ENCODE measurements around the gene SPEF2.

SPEF2 gene

DNA sequence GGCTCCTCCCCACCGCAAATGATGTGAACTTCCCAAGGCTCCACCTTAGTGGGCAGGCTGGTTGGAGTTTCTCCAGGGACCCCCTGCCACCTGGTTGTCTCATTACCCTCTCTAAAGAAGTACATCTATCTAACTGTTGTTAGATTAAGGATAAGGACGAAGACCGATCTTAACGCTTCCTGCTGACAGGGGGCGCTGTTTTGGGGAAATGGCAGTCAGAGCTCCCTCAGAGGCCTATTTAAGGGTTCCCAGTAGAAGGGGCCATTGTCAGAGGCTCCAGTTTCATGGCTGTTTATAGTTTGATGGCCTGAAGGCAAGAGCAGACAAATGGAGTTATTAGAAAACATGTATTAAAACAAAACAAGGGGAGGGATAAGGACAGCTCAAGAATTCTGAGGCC is 100.1 kb downstream of the SPEF2 start:
- Histone ChIP-seq H3K9me3 (ENCODE audit: control insufficient read depth, insufficient read depth, low read length) (no peaks in the 10 kb centered on the region), H3K4me1 (ENCODE audit: insufficient read depth, low read length) (no peaks in the 10 kb centered on the region), H3K9ac (ENCODE audit: low read depth, low read length) (no peak overlapping the region), H3K36me3 (ENCODE audit: insufficient read depth, low read length) (no peaks in the 10 kb centered on the region)

DNA sequence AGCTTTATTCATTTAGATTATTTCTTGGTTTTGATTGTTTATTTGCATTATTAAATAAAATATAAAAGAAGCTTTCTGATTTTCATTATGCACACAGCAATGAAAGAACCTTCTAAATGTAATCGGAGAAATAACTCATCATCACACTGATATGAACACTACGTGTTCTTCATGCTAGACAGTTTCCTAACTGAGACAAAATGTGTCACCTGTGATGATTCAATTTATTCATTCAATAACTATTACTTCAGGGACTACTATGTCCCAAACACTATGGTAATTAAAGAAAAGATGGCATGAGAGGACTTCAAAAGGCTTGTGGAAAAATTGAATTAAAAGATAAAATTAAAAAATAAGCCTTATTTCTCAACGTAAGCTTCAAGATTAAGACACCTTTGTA is 118.1 kb downstream of the SPEF2 start:
- Histone ChIP-seq H3K36me3 (ENCODE audit: insufficient read depth, low read length) (no peaks in the 10 kb centered on the region), H3K9ac (ENCODE audit: low read depth, low read length) (no peak overlapping the region), H3K4me1 (ENCODE audit: insufficient read depth, low read length) (no peaks in the 10 kb centered on the region), H3K9me3 (ENCODE audit: control insufficient read depth, insufficient read depth, low read length) (no peaks in the 10 kb centered on the region)

DNA sequence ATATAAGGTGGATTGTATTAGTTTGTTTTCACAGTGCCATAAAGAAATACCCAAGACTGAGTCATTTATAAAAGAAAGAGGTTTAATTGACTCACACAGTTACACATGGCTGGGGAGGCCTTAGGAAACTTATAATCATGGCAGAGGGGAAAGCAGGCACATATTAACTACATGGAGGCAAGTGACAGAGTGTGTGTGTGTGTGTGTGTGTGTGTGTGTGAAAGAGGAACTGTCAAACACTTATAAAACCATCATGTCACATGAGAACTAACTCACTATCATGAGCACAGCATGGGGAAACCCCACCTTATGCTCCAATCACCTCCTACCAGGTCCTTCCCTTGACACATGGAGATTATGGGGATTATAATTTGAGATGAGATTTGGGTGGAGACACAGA is 118.6 kb downstream of the SPEF2 start:
- Histone ChIP-seq H3K36me3 (ENCODE audit: insufficient read depth, low read length) (no peaks in the 10 kb centered on the region), H3K4me1 (ENCODE audit: insufficient read depth, low read length) (no peaks in the 10 kb centered on the region), H3K9ac (ENCODE audit: low read depth, low read length) (no peak overlapping the region), H3K9me3 (ENCODE audit: control insufficient read depth, insufficient read depth, low read length) (no peaks in the 10 kb centered on the region)

DNA sequence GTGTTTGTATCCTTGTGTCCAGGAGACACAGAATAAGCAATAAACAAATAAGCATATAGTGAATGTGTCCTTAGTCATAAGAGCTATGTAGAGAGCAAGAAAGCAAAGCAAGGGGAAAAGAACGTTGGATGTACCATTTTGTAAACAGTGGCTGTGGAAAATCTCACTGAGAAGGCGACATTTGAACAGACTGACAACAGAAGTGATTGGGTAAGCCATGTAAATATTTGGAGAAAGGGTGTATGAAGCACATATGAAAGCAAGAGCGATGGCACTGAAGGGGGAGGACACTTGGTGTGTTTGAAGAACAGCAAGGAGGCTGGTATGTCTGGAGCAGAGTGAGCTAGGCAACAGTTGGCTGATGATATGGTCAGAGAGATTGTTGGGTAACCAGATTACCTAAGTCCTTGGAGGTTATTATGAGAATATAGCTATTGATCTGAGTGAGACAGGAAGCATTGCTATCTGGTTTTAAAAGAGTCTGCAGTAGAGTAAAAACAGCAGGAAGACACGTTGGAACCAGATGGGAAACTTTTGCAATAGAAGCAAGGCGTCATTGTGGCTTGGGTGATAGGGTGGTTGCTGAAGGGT is 123.6 kb downstream of the SPEF2 start:
- Histone ChIP-seq H3K9me3 (ENCODE audit: control insufficient read depth, insufficient read depth, low read length) (no peaks in the 10 kb centered on the region), H3K4me1 (ENCODE audit: insufficient read depth, low read length) (peaks cover 2% of the 10 kb centered on the region; the same call in 1 of the 2 replicates), H3K9ac (ENCODE audit: low read depth, low read length) (no peak overlapping the region), H3K36me3 (ENCODE audit: insufficient read depth, low read length) (no peaks in the 10 kb centered on the region)

DNA sequence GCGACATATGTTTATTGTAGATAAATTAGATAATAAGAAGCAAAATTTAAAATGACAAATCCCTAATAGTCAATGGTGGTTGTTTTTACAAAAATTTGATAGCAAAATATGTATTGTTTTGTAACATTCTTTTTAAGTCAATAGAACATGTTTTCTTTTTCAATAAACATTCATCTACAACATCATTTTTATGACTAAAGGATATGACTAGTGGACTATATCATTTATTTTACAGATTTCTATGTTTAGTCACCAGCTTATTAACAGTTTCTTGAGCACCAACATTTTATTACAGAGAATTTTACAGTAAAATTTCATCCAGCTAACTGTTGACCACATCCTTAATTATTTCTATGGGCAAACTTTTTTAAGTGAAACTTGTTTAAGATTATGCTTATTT is 124.3 kb downstream of the SPEF2 start:
- H3K9me3 ChIP-seq (ENCODE audit: control insufficient read depth, insufficient read depth, low read length): no peaks in the 10 kb centered on the region
- H3K36me3 ChIP-seq (ENCODE audit: insufficient read depth, low read length): no peaks in the 10 kb centered on the region
- peaks cover 2% of the 10 kb centered on the region; the same call in 1 of the 2 replicates for H3K4me1 ChIP-seq (ENCODE audit: insufficient read depth, low read length)
- H3K9ac ChIP-seq (ENCODE audit: low read depth, low read length): no peak overlapping the region

DNA sequence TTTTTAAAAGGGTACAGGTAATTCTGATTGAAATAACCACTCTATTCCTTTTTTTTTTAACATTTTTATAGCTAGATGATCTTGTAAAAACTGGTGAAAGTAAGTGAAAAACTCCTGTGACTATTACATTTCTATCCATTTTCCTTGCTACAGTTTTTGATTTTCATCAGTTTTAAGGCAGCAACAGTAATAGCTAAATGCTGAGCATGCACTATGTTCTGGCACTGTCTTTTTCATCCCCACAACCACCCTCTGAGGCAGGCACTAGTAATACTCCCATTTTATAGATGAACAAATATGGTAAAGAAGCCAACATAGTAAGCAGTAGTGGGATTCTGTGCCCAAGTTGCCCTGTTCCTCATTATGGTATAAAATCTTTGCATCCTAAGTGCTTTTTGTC is 126.0 kb downstream of the SPEF2 start:
- Histone ChIP-seq H3K9me3 (ENCODE audit: control insufficient read depth, insufficient read depth, low read length) (no peaks in the 10 kb centered on the region), H3K9ac (ENCODE audit: low read depth, low read length) (no peak overlapping the region), H3K36me3 (ENCODE audit: insufficient read depth, low read length) (no peaks in the 10 kb centered on the region), H3K4me1 (ENCODE audit: insufficient read depth, low read length) (peaks cover 2% of the 10 kb centered on the region; the same call in 1 of the 2 replicates)

DNA sequence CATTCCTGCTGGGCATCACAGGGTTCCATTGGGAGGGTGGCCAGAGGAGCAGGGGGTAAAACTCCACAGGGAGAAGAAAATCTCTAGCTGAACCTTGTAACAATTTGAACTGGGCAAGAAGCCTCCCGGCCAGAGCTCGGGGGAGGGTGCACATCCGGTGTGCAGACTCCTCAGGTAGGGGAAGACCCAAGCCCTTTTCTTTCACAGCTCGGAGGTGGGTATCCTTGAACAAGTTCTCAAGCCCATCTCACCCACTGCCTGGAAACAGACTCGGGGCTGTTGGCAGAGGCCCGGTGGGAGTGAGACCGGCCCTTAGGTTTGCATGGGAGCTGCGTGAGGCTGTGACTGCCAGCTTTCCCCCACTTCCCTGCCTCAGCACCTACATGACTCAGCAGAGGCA is 127.5 kb downstream of the SPEF2 start:
- H3K9ac ChIP-seq (ENCODE audit: low read depth, low read length): no peak overlapping the region
- peaks cover 2% of the 10 kb centered on the region; the same call in 1 of the 2 replicates for H3K4me1 ChIP-seq (ENCODE audit: insufficient read depth, low read length)
- no peaks in the 10 kb centered on the region for H3K9me3 ChIP-seq (ENCODE audit: control insufficient read depth, insufficient read depth, low read length)
- no peaks in the 10 kb centered on the region for H3K36me3 ChIP-seq (ENCODE audit: insufficient read depth, low read length)

DNA sequence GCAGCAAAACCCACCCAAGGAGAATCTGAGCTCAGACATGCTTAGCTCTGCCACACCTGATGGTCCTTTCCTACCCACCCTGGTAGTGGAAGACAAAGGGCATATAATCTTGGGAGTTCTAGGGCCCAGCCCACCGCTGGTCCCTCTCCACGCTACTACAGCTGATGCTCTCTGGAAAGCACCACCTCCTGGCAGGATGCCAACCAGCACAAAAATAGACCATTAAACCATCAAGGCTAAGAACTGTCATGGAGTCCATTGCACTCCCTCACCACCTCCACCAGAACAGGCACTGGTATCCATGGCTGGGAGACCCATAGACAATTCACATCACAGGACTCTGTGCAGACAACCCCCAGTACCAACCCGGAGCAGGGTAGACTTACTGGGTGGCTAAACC is 128.0 kb downstream of the SPEF2 start:
- H3K9ac ChIP-seq (ENCODE audit: low read depth, low read length): no peak overlapping the region
- no peaks in the 10 kb centered on the region for H3K36me3 ChIP-seq (ENCODE audit: insufficient read depth, low read length)
- H3K9me3 ChIP-seq (ENCODE audit: control insufficient read depth, insufficient read depth, low read length): no peaks in the 10 kb centered on the region
- peaks cover 2% of the 10 kb centered on the region; the same call in 1 of the 2 replicates for H3K4me1 ChIP-seq (ENCODE audit: insufficient read depth, low read length)

DNA sequence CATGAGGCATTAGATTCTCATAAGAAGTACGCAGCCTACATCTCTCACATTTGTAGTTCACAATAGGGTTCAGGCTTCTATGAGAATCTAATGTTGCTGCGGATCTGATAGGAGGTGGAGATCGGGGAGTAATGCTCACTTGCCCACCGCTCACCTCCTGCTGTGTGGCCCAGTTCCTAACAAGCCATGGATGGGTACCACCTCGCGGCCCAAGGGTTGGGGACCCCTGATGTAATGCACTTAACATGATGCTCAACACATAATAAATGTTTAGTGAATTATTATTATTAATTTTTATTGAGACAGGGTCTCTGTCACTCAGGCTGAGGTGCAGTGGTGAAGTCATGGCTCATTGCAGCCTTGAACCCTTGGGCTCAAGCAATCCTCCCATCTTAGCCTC is 134.3 kb downstream of the SPEF2 start:
- H3K9ac ChIP-seq (ENCODE audit: low read depth, low read length): no peak overlapping the region
- no peaks in the 10 kb centered on the region for H3K9me3 ChIP-seq (ENCODE audit: control insufficient read depth, insufficient read depth, low read length)
- no peaks in the 10 kb centered on the region for H3K36me3 ChIP-seq (ENCODE audit: insufficient read depth, low read length)
- H3K4me1 ChIP-seq (ENCODE audit: insufficient read depth, low read length): peaks cover 10% of the 10 kb centered on the region

DNA sequence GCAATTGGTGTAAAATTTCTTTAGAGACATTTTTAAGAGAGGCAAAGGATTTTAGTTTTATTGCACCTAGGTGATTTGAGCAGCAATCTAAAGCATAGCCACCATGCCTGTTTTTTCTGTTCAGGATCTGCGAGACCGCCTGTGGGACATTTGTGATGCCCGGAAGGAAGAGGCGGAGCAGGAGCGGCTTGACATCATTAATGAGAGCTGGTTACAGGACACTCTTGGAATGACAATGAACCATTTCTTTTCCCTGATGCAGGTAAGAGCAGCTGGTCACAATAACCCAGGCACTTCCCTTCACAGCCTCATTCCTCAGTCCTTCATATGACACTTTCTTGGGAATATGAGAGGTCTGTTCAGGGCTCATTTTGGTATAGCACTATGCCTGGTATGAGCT is 135.8 kb downstream of the SPEF2 start:
- Histone ChIP-seq H3K4me1 (ENCODE audit: insufficient read depth, low read length) (peaks cover 10% of the 10 kb centered on the region), H3K9ac (ENCODE audit: low read depth, low read length) (no peak overlapping the region), H3K36me3 (ENCODE audit: insufficient read depth, low read length) (no peaks in the 10 kb centered on the region), H3K9me3 (ENCODE audit: control insufficient read depth, insufficient read depth, low read length) (no peaks in the 10 kb centered on the region)

DNA sequence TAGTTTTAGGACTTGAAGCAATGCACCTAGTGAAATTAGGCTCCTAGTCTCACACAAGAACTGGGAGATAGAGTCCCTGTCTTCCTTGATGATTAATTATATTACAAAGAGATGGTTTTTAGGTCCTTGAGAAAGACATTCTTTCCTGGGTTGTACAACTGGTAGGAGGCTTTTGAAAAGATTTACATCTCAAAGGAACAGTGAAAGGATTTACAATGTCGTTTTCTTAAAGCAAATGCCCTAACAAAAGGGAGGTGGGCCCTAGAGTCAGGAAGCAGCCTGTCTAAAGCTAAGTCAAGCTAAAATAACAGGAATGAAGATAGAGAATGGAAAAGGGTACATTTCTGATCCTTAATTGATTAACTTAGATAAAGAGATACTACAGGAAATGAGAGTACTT is 136.8 kb downstream of the SPEF2 start:
- Histone ChIP-seq H3K4me1 (ENCODE audit: insufficient read depth, low read length) (peaks cover 10% of the 10 kb centered on the region), H3K9ac (ENCODE audit: low read depth, low read length) (no peak overlapping the region), H3K9me3 (ENCODE audit: control insufficient read depth, insufficient read depth, low read length) (no peaks in the 10 kb centered on the region), H3K36me3 (ENCODE audit: insufficient read depth, low read length) (no peaks in the 10 kb centered on the region)

DNA sequence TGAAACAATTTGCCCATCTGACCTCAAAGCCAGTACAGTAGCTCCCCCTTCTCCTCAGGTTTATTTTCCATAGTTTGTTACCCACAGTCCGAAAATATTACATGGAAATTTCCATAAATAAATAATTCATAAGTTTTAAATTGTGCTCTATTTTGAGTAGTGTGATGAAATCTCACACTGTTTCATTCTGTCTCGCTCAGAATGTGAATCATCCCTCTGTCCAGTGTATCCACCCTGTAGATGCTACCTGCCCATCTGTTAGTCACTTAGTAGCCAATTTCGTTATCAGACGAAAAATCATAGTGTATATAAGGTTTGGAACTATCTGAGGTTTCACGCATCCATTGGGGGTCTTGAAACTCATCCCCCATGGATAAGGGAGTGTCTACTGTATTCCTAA is 138.3 kb downstream of the SPEF2 start:
- Histone ChIP-seq H3K4me1 (ENCODE audit: insufficient read depth, low read length) (peaks cover 10% of the 10 kb centered on the region), H3K36me3 (ENCODE audit: insufficient read depth, low read length) (no peaks in the 10 kb centered on the region), H3K9me3 (ENCODE audit: control insufficient read depth, insufficient read depth, low read length) (no peaks in the 10 kb centered on the region), H3K9ac (ENCODE audit: low read depth, low read length) (no peak overlapping the region)

DNA sequence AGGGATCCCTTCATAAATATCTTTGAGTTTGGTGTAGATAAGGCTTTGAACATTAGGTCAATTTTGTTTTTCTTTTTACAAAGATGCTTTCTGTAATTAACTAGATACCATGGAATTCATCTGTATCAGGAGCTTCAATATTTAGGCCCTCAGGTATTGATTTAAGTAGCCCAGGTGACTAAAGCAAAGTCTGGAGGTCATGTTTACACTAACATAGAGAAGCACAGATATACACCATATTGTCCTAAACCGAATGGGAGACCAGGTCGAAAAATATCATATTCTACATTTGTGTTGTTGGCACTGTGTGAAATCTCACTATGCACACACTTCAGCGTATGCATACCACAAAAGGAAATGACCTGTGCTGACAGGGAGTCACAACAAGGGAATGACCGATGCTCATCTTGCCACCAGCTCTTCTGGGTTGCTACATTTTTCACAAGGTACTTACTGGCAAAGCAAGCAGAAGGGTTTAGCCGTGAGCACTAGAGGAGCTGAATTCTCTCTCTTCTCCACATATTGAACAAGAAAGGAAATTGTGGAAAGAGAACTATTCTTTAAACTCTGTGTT is 140.6 kb downstream of the SPEF2 start:
- no peak overlapping the region for H3K9ac ChIP-seq (ENCODE audit: low read depth, low read length)
- H3K36me3 ChIP-seq (ENCODE audit: insufficient read depth, low read length): no peaks in the 10 kb centered on the region
- no peaks in the 10 kb centered on the region for H3K9me3 ChIP-seq (ENCODE audit: control insufficient read depth, insufficient read depth, low read length)
- H3K4me1 ChIP-seq (ENCODE audit: insufficient read depth, low read length): peaks cover 10% of the 10 kb centered on the region

DNA sequence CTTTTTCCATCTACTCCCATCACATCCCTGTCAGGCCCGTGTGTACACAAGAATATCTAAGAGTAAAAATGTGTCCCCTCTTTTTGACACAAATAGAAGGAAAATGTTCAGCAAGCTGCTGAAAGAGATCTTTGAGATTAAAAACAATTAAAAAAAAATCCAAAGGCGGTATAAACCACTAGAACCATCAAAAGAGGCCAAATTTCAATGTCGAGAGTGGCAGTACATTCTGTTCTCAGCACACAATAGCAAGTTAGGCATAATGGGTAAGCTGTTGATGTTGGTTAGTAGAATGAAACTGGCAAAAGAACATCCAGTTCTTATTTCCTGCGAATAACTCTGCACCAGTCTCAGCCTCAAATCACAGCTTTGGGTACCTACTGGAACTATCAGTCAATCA is 143.9 kb downstream of the SPEF2 start:
- Histone ChIP-seq H3K36me3 (ENCODE audit: insufficient read depth, low read length) (no peaks in the 10 kb centered on the region), H3K9me3 (ENCODE audit: control insufficient read depth, insufficient read depth, low read length) (no peaks in the 10 kb centered on the region), H3K4me1 (ENCODE audit: insufficient read depth, low read length) (no peaks in the 10 kb centered on the region), H3K9ac (ENCODE audit: low read depth, low read length) (no peak overlapping the region)

DNA sequence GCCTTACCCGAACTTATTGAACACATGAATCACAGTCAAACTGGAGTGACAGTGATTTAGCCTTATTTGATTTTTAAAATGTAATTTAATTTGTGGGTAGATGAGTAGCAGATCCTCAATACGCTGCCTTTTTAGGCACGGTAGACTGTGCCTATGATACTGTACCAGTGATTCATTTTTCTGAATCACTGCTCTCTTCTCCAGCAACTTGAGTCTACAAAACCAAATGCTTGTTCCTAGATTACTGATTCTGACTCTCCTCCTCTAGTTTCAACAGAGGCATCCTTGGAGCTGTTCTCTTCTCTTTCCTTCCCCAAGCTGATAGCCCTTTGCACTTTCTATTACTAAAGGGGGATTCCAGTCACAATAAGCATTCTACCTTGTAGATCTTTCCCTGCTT is 144.7 kb downstream of the SPEF2 start:
- no peak overlapping the region for H3K9ac ChIP-seq (ENCODE audit: low read depth, low read length)
- H3K36me3 ChIP-seq (ENCODE audit: insufficient read depth, low read length): no peaks in the 10 kb centered on the region
- H3K4me1 ChIP-seq (ENCODE audit: insufficient read depth, low read length): no peaks in the 10 kb centered on the region
- H3K9me3 ChIP-seq (ENCODE audit: control insufficient read depth, insufficient read depth, low read length): no peaks in the 10 kb centered on the region

All from ES-I3 (cell line).